ENCODE data around the gene HLF. TPM values are rescaled to one million over a fixed set of nuclear protein-coding genes. Genes with fewer than 3 reads are reported as not detected.

HLF gene
- total RNA-seq, 1 donor from 2014 or later, result 0.51 TPM

GRCh38 chr17:55245986-55246385, 18.8 kb upstream of the HLF start:
- H3K4me3 Mint-ChIP-seq (ENCODE audit: unreplicated experiment), result no peak overlapping the region
- H3K9me3 Mint-ChIP-seq (ENCODE audit: unreplicated experiment), result peaks cover 4% of the 10 kb centered on the region
- H3K4me1 Mint-ChIP-seq (ENCODE audit: unreplicated experiment), result no peaks in the 10 kb centered on the region
- peaks cover 30% of the 10 kb centered on the region for H3K27me3 Mint-ChIP-seq (ENCODE audit: unreplicated experiment)
- DNase-seq (ENCODE audit: extremely low spot score, unreplicated experiment), result no peak
- no peak overlapping the region for H3K27ac Mint-ChIP-seq (ENCODE audit: unreplicated experiment)
- TF ChIP-seq, protein P1, sequence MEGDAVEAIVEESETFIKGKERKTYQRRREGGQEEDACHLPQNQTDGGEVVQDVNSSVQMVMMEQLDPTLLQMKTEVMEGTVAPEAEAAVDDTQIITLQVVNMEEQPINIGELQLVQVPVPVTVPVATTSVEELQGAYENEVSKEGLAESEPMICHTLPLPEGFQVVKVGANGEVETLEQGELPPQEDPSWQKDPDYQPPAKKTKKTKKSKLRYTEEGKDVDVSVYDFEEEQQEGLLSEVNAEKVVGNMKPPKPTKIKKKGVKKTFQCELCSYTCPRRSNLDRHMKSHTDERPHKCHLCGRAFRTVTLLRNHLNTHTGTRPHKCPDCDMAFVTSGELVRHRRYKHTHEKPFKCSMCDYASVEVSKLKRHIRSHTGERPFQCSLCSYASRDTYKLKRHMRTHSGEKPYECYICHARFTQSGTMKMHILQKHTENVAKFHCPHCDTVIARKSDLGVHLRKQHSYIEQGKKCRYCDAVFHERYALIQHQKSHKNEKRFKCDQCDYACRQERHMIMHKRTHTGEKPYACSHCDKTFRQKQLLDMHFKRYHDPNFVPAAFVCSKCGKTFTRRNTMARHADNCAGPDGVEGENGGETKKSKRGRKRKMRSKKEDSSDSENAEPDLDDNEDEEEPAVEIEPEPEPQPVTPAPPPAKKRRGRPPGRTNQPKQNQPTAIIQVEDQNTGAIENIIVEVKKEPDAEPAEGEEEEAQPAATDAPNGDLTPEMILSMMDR (IDR thresholded peaks at IDR 0.05), result no peak
- H3K36me3 Mint-ChIP-seq (ENCODE audit: unreplicated experiment), result no peaks in the 10 kb centered on the region

DNA sequence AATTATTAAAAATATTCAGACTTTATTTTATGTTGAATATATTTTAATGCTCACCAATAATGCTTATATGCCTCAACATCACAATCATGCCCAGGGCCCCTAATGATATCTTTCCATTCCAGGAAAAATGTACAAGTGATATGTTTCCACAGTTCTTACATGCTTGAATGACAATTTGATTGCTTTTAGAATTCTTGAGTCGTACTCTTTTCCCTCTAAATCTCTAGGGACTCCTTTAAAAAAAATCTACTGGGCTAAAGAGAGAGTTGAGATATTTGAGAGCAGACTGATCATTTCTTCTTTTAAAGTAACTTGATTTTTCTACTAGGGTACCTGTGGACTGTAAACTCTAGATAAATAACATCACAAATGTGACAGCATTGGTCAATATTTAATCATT, 18.2 kb upstream of the HLF start:
- Mint-ChIP-seq H3K4me3 (ENCODE audit: unreplicated experiment) (no peak overlapping the region), H3K4me1 (ENCODE audit: unreplicated experiment) (no peaks in the 10 kb centered on the region)

DNA sequence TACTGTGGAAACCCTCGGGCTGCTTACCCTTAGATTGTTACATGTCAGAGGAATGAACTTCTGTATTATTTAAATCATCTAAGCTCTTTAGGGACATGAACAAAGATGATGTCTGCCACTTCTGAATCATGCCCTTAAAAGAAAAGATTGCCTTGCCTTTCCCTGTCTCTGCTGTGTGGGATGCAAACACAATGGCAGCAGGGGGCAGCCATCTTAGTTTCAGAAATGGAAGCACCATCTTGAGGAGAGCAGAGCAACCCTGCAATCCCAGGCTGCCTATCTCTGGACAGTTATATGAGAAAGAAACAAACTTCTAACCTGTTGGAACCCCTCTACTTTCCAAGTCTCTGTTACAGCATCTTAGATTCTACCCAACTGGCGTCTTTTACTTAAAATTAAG, 16.7 kb upstream of the HLF start:
- DNase-seq (ENCODE audit: extremely low spot score, unreplicated experiment), result no peak
- Mint-ChIP-seq H3K9me3 (ENCODE audit: unreplicated experiment) (no peaks in the 10 kb centered on the region), H3K4me3 (ENCODE audit: unreplicated experiment) (no peak overlapping the region), H3K36me3 (ENCODE audit: unreplicated experiment) (no peaks in the 10 kb centered on the region), H3K27me3 (ENCODE audit: unreplicated experiment) (peaks cover 32% of the 10 kb centered on the region), H3K27ac (ENCODE audit: unreplicated experiment) (no peak overlapping the region), H3K4me1 (ENCODE audit: unreplicated experiment) (no peaks in the 10 kb centered on the region)
- TF ChIP-seq, protein P1 (IDR thresholded peaks at IDR 0.05), result no peak

More for the DNA sequence above, 18.2 kb upstream of the HLF start:
- Mint-ChIP-seq H3K36me3 (ENCODE audit: unreplicated experiment) (no peaks in the 10 kb centered on the region), H3K27ac (ENCODE audit: unreplicated experiment) (no peak overlapping the region), H3K9me3 (ENCODE audit: unreplicated experiment) (peaks cover 4% of the 10 kb centered on the region), H3K27me3 (ENCODE audit: unreplicated experiment) (peaks cover 33% of the 10 kb centered on the region)
- TF ChIP-seq, protein P1 (IDR thresholded peaks at IDR 0.05), result no peak
- DNase-seq (ENCODE audit: extremely low spot score, unreplicated experiment), result no peak

- Mint-ChIP-seq H3K4me1 (ENCODE audit: unreplicated experiment) (no peaks in the 10 kb centered on the region), H3K4me3 (ENCODE audit: unreplicated experiment) (no peak overlapping the region), H3K36me3 (ENCODE audit: unreplicated experiment) (no peaks in the 10 kb centered on the region), H3K9me3 (ENCODE audit: unreplicated experiment) (no peaks in the 10 kb centered on the region), H3K27ac (ENCODE audit: unreplicated experiment) (no peak overlapping the region), H3K27me3 (ENCODE audit: unreplicated experiment) (peaks cover 22% of the 10 kb centered on the region)
- no peak for DNase-seq (ENCODE audit: extremely low spot score, unreplicated experiment)
- TF ChIP-seq, protein P1 (IDR thresholded peaks at IDR 0.05), result no peak
These were observed 14.9 kb upstream of the HLF start for GRCh38 chr17:55249861-55250260.

- H3K4me1 Mint-ChIP-seq (ENCODE audit: unreplicated experiment), result no peaks in the 10 kb centered on the region
- H3K27ac Mint-ChIP-seq (ENCODE audit: unreplicated experiment), result no peak overlapping the region
- no peak for DNase-seq (ENCODE audit: extremely low spot score, unreplicated experiment)
- H3K36me3 Mint-ChIP-seq (ENCODE audit: unreplicated experiment), result no peaks in the 10 kb centered on the region
- TF ChIP-seq, protein P1 (IDR thresholded peaks at IDR 0.05), result no peak
- H3K27me3 Mint-ChIP-seq (ENCODE audit: unreplicated experiment), result peaks cover 29% of the 10 kb centered on the region
- H3K9me3 Mint-ChIP-seq (ENCODE audit: unreplicated experiment), result no peaks in the 10 kb centered on the region
- H3K4me3 Mint-ChIP-seq (ENCODE audit: unreplicated experiment), result no peak overlapping the region
These were observed 10.4 kb upstream of the HLF start for GRCh38 chr17:55254375-55254774.

Data from osteocyte (in vitro differentiated cells).